Endothelial cell of umbilical vein (primary cell): ENCODE results near the gene PPP2R5B.
A peak's percentile ranks its signal among the peaks of the same experiment; 100 is the strongest.

Experiments used
- CTCF ChIP-seq, 2 donors: IDR thresholded peaks; 1 replicate in 1 of 2; 2 replicates in 1 of 2; pipeline ENCODE4 v1.5.1; 2011; ENCODE audit warnings: low read length in 2 of 2, mild to moderate bottlenecking in 2 of 2, moderate library complexity in 2 of 2, control low read depth in 1 of 2, inconsistent platforms in 1 of 2, low read depth in 1 of 2; ENCODE audit not compliant: insufficient read depth in 1 of 2; ENCODE audit errors: extremely low read depth in 1 of 2
- EZH2 ChIP-seq: IDR thresholded peaks from 2 replicates; pipeline ENCODE4 v1.6.1; 2012; ENCODE audit warnings: borderline replicate concordance, low read depth, mild to moderate bottlenecking, moderate library complexity, low read length, inconsistent platforms; ENCODE audit not compliant: severe bottlenecking
- POLR2AphosphoS5 ChIP-seq: IDR thresholded peaks from 2 replicates; pipeline ENCODE4 v1.6.1; 2012; ENCODE audit warnings: low read depth, mild to moderate bottlenecking, control low read depth, low read length, moderate library complexity; ENCODE audit not compliant: insufficient read depth

- TF ChIP-seq EZH2 (no peak), CTCF (IDR thresholded peaks at IDR 0.05; ENCODE audit: extremely low read depth in 1 of 2, insufficient read depth in 1 of 2, low read depth in 1 of 2, low read length in 2 of 2) (no peak), POLR2AphosphoS5 (peak; percentile 52)
These were observed 47.1 kb downstream of the PPP2R5B start, which contains the start of gene MAJIN for GRCh38 chr11:64971421-64972233.
